H1 (cell line): Measurements from ENCODE around the gene BAX. TPM values are rescaled to one million over a fixed set of nuclear protein-coding genes. Genes with fewer than 3 reads are reported as not detected.

ENCODE experiments used
- CTCF ChIA-PET: fragments of 300-600 bp; sonication (Branson Sonifier 250); formaldehyde crosslinking; loops from one replicate; lab custom pipeline; 2021; ENCODE audit not compliant: partially characterized antibody; lab: Charles Lee
- POLR2A ChIA-PET: fragments of 300-600 bp; sonication (Branson Sonifier 250); formaldehyde crosslinking; loops from one replicate; lab custom pipeline; 2021; ENCODE audit warnings: inconsistent platforms; ENCODE audit not compliant: partially characterized antibody; lab: Charles Lee
- DNase-seq, 2 experiments: peaks; one replicate each; pipeline versions ENCODE4 v3.0.0 to v3.0.0-alpha.2; 2010 to 2022; ENCODE audit warnings: low spot score in 2 of 2, low read depth in 1 of 2, mixed read lengths in 1 of 2
- FAIRE-seq: peaks from 2 replicates; lab custom pipeline; 2011; peaks lifted over from hg19 to GRCh38; lab: Jason Lieb, UNC
- H2AFZ ChIP-seq: 2 replicates; pipeline ENCODE4 v1.8.1; 2012; ENCODE audit warnings: low read length, inconsistent platforms
- H2AK5ac ChIP-seq: 2 replicates; pipeline ENCODE4 v1.6.1; 2013; ENCODE audit warnings: low read depth, low read length
- H2BK120ac ChIP-seq: replicated peaks from 2 replicates; pipeline ENCODE3; 2013; ENCODE audit warnings: low read depth, low read length, inconsistent platforms
- H2BK12ac ChIP-seq: 2 replicates; pipeline ENCODE4 v1.6.1; 2013; ENCODE audit warnings: low read depth, low read length
- H2BK15ac ChIP-seq: 2 replicates; pipeline ENCODE4 v1.6.1; 2013; ENCODE audit warnings: low read length
- H2BK20ac ChIP-seq: 2 replicates; pipeline ENCODE4 v1.6.1; 2013; ENCODE audit warnings: low read length
- H2BK5ac ChIP-seq: 2 replicates; pipeline ENCODE4 v1.6.1; 2013; ENCODE audit warnings: low read depth, low read length
- H3K14ac ChIP-seq: 2 replicates; pipeline ENCODE4 v1.6.1; 2013; ENCODE audit warnings: inconsistent platforms; ENCODE audit not compliant: insufficient read length
- H3K18ac ChIP-seq: 2 replicates; pipeline ENCODE4 v1.6.1; 2013; ENCODE audit warnings: low read length; ENCODE audit errors: extremely low read depth
- H3K23ac ChIP-seq: 2 replicates; pipeline ENCODE4 v1.6.1; 2013; ENCODE audit warnings: inconsistent platforms; ENCODE audit not compliant: insufficient read length
- H3K23me2 ChIP-seq: 2 replicates; pipeline ENCODE4 v1.6.1; 2013; ENCODE audit warnings: low read depth, low read length
- H3K27ac ChIP-seq: 2 replicates; pipeline ENCODE4 v1.6.1; 2011; ENCODE audit warnings: low read depth, low read length, inconsistent platforms
- H3K27me3 ChIP-seq, 4 experiments: replicated peaks in 1 of 4; 1 replicate in 1 of 4; 2 replicates in 3 of 4; pipeline versions ENCODE4 v1.6.1 to v1.8.1; 2011 to 2013; ENCODE audit warnings: low read length in 3 of 4, mild to moderate bottlenecking in 3 of 4, inconsistent platforms in 2 of 4, mixed read lengths in 2 of 4, moderate library complexity in 1 of 4; ENCODE audit not compliant: control insufficient read depth in 3 of 4, insufficient read depth in 3 of 4; ENCODE audit errors: extremely low read depth in 1 of 4
- H3K36me3 ChIP-seq, 4 experiments: 2 replicates each; pipeline versions ENCODE4 v1.6.1 to v1.8.1; 2011 to 2013; ENCODE audit warnings: mild to moderate bottlenecking in 4 of 4, low read length in 3 of 4, moderate library complexity in 2 of 4, control low read depth in 1 of 4, inconsistent platforms in 1 of 4; ENCODE audit not compliant: insufficient read depth in 4 of 4, control insufficient read depth in 2 of 4
- H3K4ac ChIP-seq: replicated peaks from 2 replicates; pipeline ENCODE3; 2013; ENCODE audit warnings: low read length, low read depth, mixed read lengths, inconsistent platforms; ENCODE audit not compliant: insufficient read length
- H3K4me1 ChIP-seq, 4 experiments: replicated peaks in 1 of 4; 1 replicate in 1 of 4; 2 replicates in 3 of 4; pipeline versions ENCODE4 v1.6.1 to v1.8.1; 2011 to 2013; ENCODE audit warnings: low read length in 3 of 4, inconsistent platforms in 2 of 4, mixed read lengths in 1 of 4; ENCODE audit not compliant: insufficient read depth in 4 of 4, control insufficient read depth in 3 of 4
- H3K4me2 ChIP-seq, 2 experiments: 2 replicates each; pipeline versions ENCODE4 v1.6.1 to v1.8.1; 2011 to 2013; ENCODE audit warnings: low read depth in 2 of 2, low read length in 2 of 2, control low read depth in 1 of 2, inconsistent platforms in 1 of 2, mild to moderate bottlenecking in 1 of 2; ENCODE audit not compliant: insufficient read depth in 1 of 2
- H3K4me3 ChIP-seq, 4 experiments: fragments of 200-600, 300-600 bp in 1 of 4; sonication (generic), shearing (Covaris generic), sonication (Bioruptor Twin) in 1 of 4; 2 replicates each; pipeline versions ENCODE4 v1.5.1 to v1.8.1; 2011 to 2016; ENCODE audit warnings: low read length in 4 of 4, low read depth in 3 of 4, control low read depth in 2 of 4, inconsistent platforms in 2 of 4, mild to moderate bottlenecking in 2 of 4, mixed read lengths in 1 of 4, moderate library complexity in 1 of 4; ENCODE audit not compliant: insufficient read depth in 2 of 4; ENCODE audit errors: extremely low read depth in 1 of 4
- H3K56ac ChIP-seq: replicated peaks from 2 replicates; pipeline ENCODE3; 2013; ENCODE audit warnings: low read depth, mild to moderate bottlenecking, mixed read lengths, low read length, inconsistent platforms; ENCODE audit not compliant: insufficient read length
- H3K79me1 ChIP-seq: 2 replicates; pipeline ENCODE4 v1.6.1; 2013; ENCODE audit warnings: low read depth, low read length, control low read depth
- H3K79me2 ChIP-seq, 2 experiments: 2 replicates each; pipeline versions ENCODE4 v1.6.1 to v1.8.1; 2012 to 2013; ENCODE audit warnings: low read length in 2 of 2, mild to moderate bottlenecking in 2 of 2, inconsistent platforms in 1 of 2; ENCODE audit not compliant: insufficient read depth in 2 of 2, control insufficient read depth in 1 of 2
- H3K9ac ChIP-seq, 4 experiments: replicated peaks in 1 of 4; 1 replicate in 1 of 4; 2 replicates in 3 of 4; pipeline versions ENCODE4 v1.6.1 to v1.8.1; 2011 to 2013; ENCODE audit warnings: low read depth in 3 of 4, low read length in 3 of 4, control low read depth in 2 of 4, mild to moderate bottlenecking in 2 of 4, moderate library complexity in 2 of 4, inconsistent platforms in 1 of 4; ENCODE audit errors: extremely low read depth in 1 of 4
- H3K9me3 ChIP-seq, 2 experiments: 2 replicates each; pipeline versions ENCODE4 v1.6.1 to v1.8.1; 2012 to 2013; ENCODE audit warnings: mild to moderate bottlenecking in 2 of 2, moderate library complexity in 2 of 2, control low read depth in 1 of 2, inconsistent platforms in 1 of 2, low read depth in 1 of 2, low read length in 1 of 2, mixed read lengths in 1 of 2; ENCODE audit not compliant: insufficient read depth in 2 of 2
- H4K20me1 ChIP-seq, 2 experiments: replicated peaks in 1 of 2; 2 replicates each; pipeline versions ENCODE3 to v1.8.1; 2011 to 2013; ENCODE audit warnings: inconsistent platforms in 2 of 2, low read length in 2 of 2, mild to moderate bottlenecking in 1 of 2; ENCODE audit not compliant: insufficient read depth in 2 of 2, control insufficient read depth in 1 of 2
- H4K5ac ChIP-seq: 2 replicates; pipeline ENCODE4 v1.6.1; 2013; ENCODE audit warnings: low read length, low read depth, mixed read lengths, inconsistent platforms; ENCODE audit not compliant: insufficient read length
- H4K8ac ChIP-seq: 2 replicates; pipeline ENCODE4 v1.8.0; 2013; ENCODE audit warnings: mild to moderate bottlenecking, moderate library complexity, low read length, inconsistent platforms; ENCODE audit not compliant: insufficient read depth; ENCODE audit errors: extremely low read depth
- H4K91ac ChIP-seq: replicated peaks from 2 replicates; pipeline ENCODE3; 2013; ENCODE audit warnings: low read length, mixed read lengths, inconsistent platforms; ENCODE audit not compliant: insufficient read length
- BACH1 ChIP-seq: IDR thresholded peaks from 2 replicates; pipeline ENCODE4 v1.6.1; 2012; ENCODE audit warnings: low read length, improper control_type of control experiment
- GTF2F1 ChIP-seq: IDR thresholded peaks from 2 replicates; pipeline ENCODE4 v1.6.1; 2012; ENCODE audit warnings: low read depth, low read length, improper control_type of control experiment, borderline replicate concordance
- MAFK ChIP-seq: IDR thresholded peaks from 2 replicates; pipeline ENCODE4 v1.6.1; 2012; ENCODE audit warnings: low read depth, mild to moderate bottlenecking, improper control_type of control experiment, low read length
- POLR2AphosphoS5 ChIP-seq: IDR thresholded peaks from 2 replicates; pipeline ENCODE4 v1.6.1; 2011; ENCODE audit warnings: low read depth, low read length
- SIX5 ChIP-seq: IDR thresholded peaks from 2 replicates; pipeline ENCODE4 v1.6.1; 2011; ENCODE audit warnings: mild to moderate bottlenecking, low read depth, low read length
- TAF7 ChIP-seq: optimal IDR thresholded peaks from 2 replicates; pipeline ENCODE3; 2011; ENCODE audit warnings: low read depth, mild to moderate bottlenecking, inconsistent platforms, low read length, moderate library complexity, borderline replicate concordance
- USF2 ChIP-seq: IDR thresholded peaks from 2 replicates; pipeline ENCODE4 v1.6.1; 2011; ENCODE audit warnings: low read length, improper control_type of control experiment
- WGBS, 2 experiments: shearing (Covaris generic) in 1 of 2; methylation state at CpG; one replicate each; pipeline versions ENCODE4 v1.1.6 to v1.1.7; 2013 to 2015; ENCODE audit warnings: low lambda C conversion rate in 2 of 2, mixed read lengths in 2 of 2, inconsistent platforms in 1 of 2, low coverage in 1 of 2, missing lambda C conversion rate in 1 of 2; ENCODE audit not compliant: insufficient replicate concordance in 2 of 2, insufficient coverage in 1 of 2, insufficient read length in 1 of 2; ENCODE audit errors: extremely low coverage in 1 of 2, missing lambda C conversion rate in 1 of 2; 5-methylcytosine and 5-hydroxymethylcytosine counted together
- polyA plus RNA-seq, 7 experiments: library from polyadenylated mRNA; depleted of rRNA in 3 of 7; stranded (reverse) in 5 of 7; unstranded in 2 of 7; fragments of >200 nt in 5 of 7; fragments of 200-250 nt in 2 of 7; gene quantifications; 1 replicate in 5 of 7; 2 replicates in 1 of 7; 4 replicates in 1 of 7; pipeline versions ENCODE4 v1.2.1 to v1.2.3, GENCODE V29; 2011 to 2013; ENCODE audit warnings: missing spikeins in 2 of 7, mixed read lengths in 2 of 7
- total RNA-seq: library from RNA; stranded (reverse); fragmentation: NEBNext Ultra II Directional; extraction: Animal tissue kit (Norgen Biotek cat#: 25700); gene quantifications from 2 replicates; pipeline ENCODE4 v1.2.1, GENCODE V29; 2021
- TF ChIP-seq, protein P1 (sequence below): IDR thresholded peaks from 2 replicates; pipeline ENCODE4 v1.6.1; 2012; ENCODE audit warnings: low read length, inconsistent platforms

Gene BAX
- total and polyA plus RNA-seq, 2 of the 8 experiments (the other 6 are each of a cell fraction or from before 2014, with no cell fraction given) = 257 to 346 TPM

- peaks cover 4 to 15% (median 9%) of the 10 kb centered on the region in 4 experiments for H3K4me1 ChIP-seq
- H2BK120ac ChIP-seq = no peak overlapping the region
- no peak overlapping the region for H3K4me2 ChIP-seq
- no peak overlapping the region for H3K27ac ChIP-seq
- H4K20me1 ChIP-seq = peaks cover 3 to 13% of the 10 kb centered on the region in 2 experiments
- no peaks in the 10 kb centered on the region for H3K27me3 ChIP-seq
- DNase-seq (no peak), FAIRE-seq (no peak)
- peak overlapping the region; percentile 6; the same call in 1 of the 2 replicates for H3K18ac ChIP-seq
- peaks cover 17% of the 10 kb centered on the region; the same call in 1 of the 2 replicates for H3K23me2 ChIP-seq
- peaks cover 2% of the 10 kb centered on the region; the same call in 1 of the 2 replicates for H3K79me1 ChIP-seq
- no peak overlapping the region for H4K8ac ChIP-seq
- no peak overlapping the region for H3K9ac ChIP-seq
- H3K23ac ChIP-seq = no peak overlapping the region
- no peak overlapping the region for H3K4ac ChIP-seq
- peaks cover 0 to 13% of the 10 kb centered on the region in 2 experiments; a peak in 2 of 4 replicates for H3K79me2 ChIP-seq
- no peak overlapping the region for H2AK5ac ChIP-seq
- no peak overlapping the region for H2BK12ac ChIP-seq
- peaks cover 2 to 28% (median 10%) of the 10 kb centered on the region in 4 experiments; a peak in 5 of 8 replicates for H3K36me3 ChIP-seq
- H3K4me3 ChIP-seq = no peak overlapping the region
- H4K5ac ChIP-seq = no peak overlapping the region
- H2AFZ ChIP-seq = no peak overlapping the region
- WGBS, 2 experiments = 85% methylated on average over 14 of the region's 14 CpGs; no CpG with 5 or more reads in 1 of the 2 experiments
- POLR2A ChIA-PET = interaction anchor here (0.6 to 5.4 kb wide), 24 partner anchors 9 to 348 kb away, joined by 3 to 56 read pairs (median 3); partner anchors contain the start of genes BAX, GYS1, NUCB1 and PPP1R15A
- H3K9me3 ChIP-seq = no peaks in the 10 kb centered on the region
- CTCF ChIA-PET = interaction anchor here (0.6 to 1.4 kb wide), 11 partner anchors 9 to 463 kb away, joined by 3 to 6 read pairs (median 3); partner anchors contain the start of genes GYS1 and RUVBL2
- H3K14ac ChIP-seq = no peak overlapping the region
- no peak overlapping the region for H2BK5ac ChIP-seq
- no peak overlapping the region for H4K91ac ChIP-seq
- no peak overlapping the region for H2BK15ac ChIP-seq
- H2BK20ac ChIP-seq = no peak overlapping the region
- no peak overlapping the region for H3K56ac ChIP-seq
- peak; percentile 56; the same call in 1 of the 2 replicates for TF ChIP-seq MAFK
- TF ChIP-seq TAF7 = no peak
- no peak for TF ChIP-seq SIX5
- TF ChIP-seq USF2 = peak; percentile 10; the same call in 1 of the 2 replicates
- TF ChIP-seq BACH1 = peak; percentile 36; the same call in 1 of the 2 replicates
- no peak for TF ChIP-seq GTF2F1
- TF ChIP-seq, protein P1, sequence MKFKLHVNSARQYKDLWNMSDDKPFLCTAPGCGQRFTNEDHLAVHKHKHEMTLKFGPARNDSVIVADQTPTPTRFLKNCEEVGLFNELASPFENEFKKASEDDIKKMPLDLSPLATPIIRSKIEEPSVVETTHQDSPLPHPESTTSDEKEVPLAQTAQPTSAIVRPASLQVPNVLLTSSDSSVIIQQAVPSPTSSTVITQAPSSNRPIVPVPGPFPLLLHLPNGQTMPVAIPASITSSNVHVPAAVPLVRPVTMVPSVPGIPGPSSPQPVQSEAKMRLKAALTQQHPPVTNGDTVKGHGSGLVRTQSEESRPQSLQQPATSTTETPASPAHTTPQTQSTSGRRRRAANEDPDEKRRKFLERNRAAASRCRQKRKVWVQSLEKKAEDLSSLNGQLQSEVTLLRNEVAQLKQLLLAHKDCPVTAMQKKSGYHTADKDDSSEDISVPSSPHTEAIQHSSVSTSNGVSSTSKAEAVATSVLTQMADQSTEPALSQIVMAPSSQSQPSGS = peak; percentile 78
- TF ChIP-seq POLR2AphosphoS5 = peak; percentile 60; the same call in 1 of the 2 replicates
Observed at GRCh38 chr19:48967346-48968178, 12.9 kb downstream of the BAX start.
